Retina (tissue), 1 donor: Measurements from ENCODE around the gene CD27.
A peak's percentile ranks its signal among the peaks of the same experiment; 100 is the strongest.
"Not testable (repeated sequence)": the region's sequence is repeated elsewhere in the genome, so short reads cannot be mapped to it uniquely, and the experiment has no call there.

Experiments used
- DNase-seq: peaks from one replicate; pipeline ENCODE4 v3.0.0-alpha.2; 2016

Gene CD27

GRCh38 chr12:6444704-6445688 lies at the start of gene CD27:
CD27 (plus strand) TSS chr12:6444955; CDS start chr12:6445096, 141 bp downstream.
- DNase-seq, result no peak

- no peak for DNase-seq
Measured at GRCh38 chr12:6396031-6396430, 48.7 kb upstream of the CD27 start.

GRCh38 chr12:6399884-6400644 lies 44.7 kb upstream of the CD27 start:
- DNase-seq, result no peak

- no peak for DNase-seq
Measured at GRCh38 chr12:6404390-6404789, 40.4 kb upstream of the CD27 start.

GRCh38 chr12:6405963-6406362 lies 38.8 kb upstream of the CD27 start:
- DNase-seq, result no peak

GRCh38 chr12:6407236-6407954 lies 37.4 kb upstream of the CD27 start:
- no peak for DNase-seq

GRCh38 chr12:6416596-6416995 lies 28.2 kb upstream of the CD27 start:
- DNase-seq, result no peak

- DNase-seq, result no peak
Measured at GRCh38 chr12:6418796-6419195, 26.0 kb upstream of the CD27 start.

- DNase-seq, result no peak
Measured at GRCh38 chr12:6420364-6420763, 24.4 kb upstream of the CD27 start.

GRCh38 chr12:6423267-6424007 lies 21.3 kb upstream of the CD27 start:
- DNase-seq, result peak; percentile 85

GRCh38 chr12:6424008-6424347 lies 20.8 kb upstream of the CD27 start:
- no peak for DNase-seq

GRCh38 chr12:6424866-6425265 lies 19.9 kb upstream of the CD27 start:
- DNase-seq, result no peak

- DNase-seq, result no peak
Measured at GRCh38 chr12:6425590-6426531, 18.9 kb upstream of the CD27 start.

- no peak for DNase-seq
Measured at GRCh38 chr12:6426882-6427671, 17.7 kb upstream of the CD27 start.

GRCh38 chr12:6427796-6428195 lies 17.0 kb upstream of the CD27 start:
- DNase-seq, result not testable (repeated sequence)

GRCh38 chr12:6428326-6428725 lies 16.4 kb upstream of the CD27 start:
- DNase-seq, result no peak

GRCh38 chr12:6430124-6430989 lies 14.4 kb upstream of the CD27 start:
- no peak for DNase-seq

GRCh38 chr12:6432991-6433390 lies 11.8 kb upstream of the CD27 start:
- no peak for DNase-seq
